Muscle layer of duodenum (tissue), 2 donors: ENCODE data around the gene NDUFA6.
"Not testable (repeated sequence)": the region's sequence is repeated elsewhere in the genome, so short reads cannot be mapped to it uniquely, and the experiment has no call there.

Source experiments
- H3K27ac ChIP-seq: one replicate; pipeline ENCODE4 v1.7.0; 2013; ENCODE audit warnings: mild to moderate bottlenecking, low read length
- H3K27me3 ChIP-seq: one replicate; pipeline ENCODE4 v1.7.0; 2013; ENCODE audit warnings: low read depth, mild to moderate bottlenecking, control low read depth, low read length
- H3K36me3 ChIP-seq, 2 donors: one replicate each; pipeline ENCODE4 v1.7.0; 2013; ENCODE audit warnings: low read length in 2 of 2, control low read depth in 1 of 2, mild to moderate bottlenecking in 1 of 2; ENCODE audit not compliant: insufficient read depth in 2 of 2, control insufficient read depth in 1 of 2
- H3K4me1 ChIP-seq, 2 donors: one replicate each; pipeline ENCODE4 v1.7.0; 2013; ENCODE audit warnings: low read length in 2 of 2, mild to moderate bottlenecking in 2 of 2, control low read depth in 1 of 2, moderate library complexity in 1 of 2; ENCODE audit not compliant: insufficient read depth in 2 of 2, control insufficient read depth in 1 of 2
- H3K4me3 ChIP-seq, 2 donors: one replicate each; pipeline ENCODE4 v1.7.0; 2013; ENCODE audit warnings: low read length in 2 of 2, low read depth in 1 of 2, mild to moderate bottlenecking in 1 of 2
- H3K9me3 ChIP-seq, 2 donors: one replicate each; pipeline ENCODE4 v1.7.0; 2013; ENCODE audit warnings: low read length in 2 of 2, control low read depth in 1 of 2, mild to moderate bottlenecking in 1 of 2; ENCODE audit not compliant: control insufficient read depth in 1 of 2
- donor health status: healthy.

The NDUFA6 gene

DNA sequence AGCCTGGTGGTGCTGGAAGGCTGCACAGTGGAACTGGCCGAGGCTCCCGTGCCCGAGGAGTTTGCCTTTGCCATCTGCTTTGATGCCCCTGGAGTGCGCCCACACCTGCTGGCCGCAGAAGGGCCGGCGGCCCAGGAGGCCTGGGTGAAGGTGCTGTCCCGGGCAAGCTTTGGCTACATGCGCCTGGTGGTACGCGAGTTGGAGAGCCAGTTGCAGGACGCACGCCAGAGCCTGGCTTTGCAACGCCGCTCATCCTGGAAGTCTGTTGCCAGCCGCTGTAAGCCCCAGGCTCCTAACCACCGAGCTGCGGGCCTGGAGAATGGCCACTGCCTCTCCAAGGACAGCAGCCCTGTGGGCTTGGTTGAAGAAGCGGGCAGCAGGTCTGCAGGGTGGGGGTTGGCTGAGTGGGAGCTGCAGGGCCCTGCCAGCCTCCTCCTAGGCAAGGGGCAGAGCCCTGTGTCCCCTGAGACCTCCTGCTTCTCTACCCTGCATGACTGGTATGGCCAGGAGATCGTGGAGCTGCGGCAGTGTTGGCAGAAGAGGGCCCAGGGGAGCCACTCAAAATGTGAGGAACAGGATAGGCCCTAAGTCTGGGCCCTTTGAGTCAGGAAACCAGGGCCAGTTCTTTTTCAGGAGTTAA, 13.0 kb downstream of the NDUFA6 start:
- peaks cover 3 to 30% of the 10 kb centered on the region in 2 donors for H3K36me3 ChIP-seq
- no peaks in the 10 kb centered on the region for H3K27me3 ChIP-seq
- H3K9me3 ChIP-seq = no peaks in the 10 kb centered on the region
- peak overlapping the region; percentile 99 for H3K27ac ChIP-seq
- H3K4me1 ChIP-seq = peaks cover 12 to 33% of the 10 kb centered on the region in 2 donors
- H3K4me3 ChIP-seq = no peak overlapping the region

- H3K4me1 ChIP-seq = peaks cover 12 to 33% of the 10 kb centered on the region in 2 donors
- H3K36me3 ChIP-seq = peaks cover 0 to 23% of the 10 kb centered on the region in 2 donors
- no peaks in the 10 kb centered on the region for H3K9me3 ChIP-seq
- H3K27ac ChIP-seq = no peak overlapping the region
- H3K27me3 ChIP-seq = no peaks in the 10 kb centered on the region
- H3K4me3 ChIP-seq = no peak overlapping the region
Measured at GRCh38 chr22:42076764-42077485, 13.6 kb downstream of the NDUFA6 start.

GRCh38 chr22:42074846-42075676, 15.5 kb downstream of the NDUFA6 start:
- Histone ChIP-seq H3K27me3 (no peaks in the 10 kb centered on the region), H3K27ac (peak overlapping the region; percentile 74), H3K4me3 (peak overlapping the region; percentile 48 to 71), H3K4me1 (peaks cover 13 to 33% of the 10 kb centered on the region in 2 donors), H3K36me3 (peaks cover 0 to 22% of the 10 kb centered on the region in 2 donors), H3K9me3 (no peaks in the 10 kb centered on the region)

- Histone ChIP-seq H3K4me3 (peak within 1 kb of the TSS; percentile 48 to 71), H3K4me1 (peaks cover 18 to 38% of the 10 kb centered on the region in 2 donors)
Measured at GRCh38 chr22:42074132-42074811, 16.3 kb downstream of the NDUFA6 start, which contains the start of gene PHETA2. Gene PHETA2 (plus strand): TSS chr22:42074248. CDS start chr22:42077294, 3,046 bp downstream.

GRCh38 chr22:42073621-42074041, 16.9 kb downstream of the NDUFA6 start:
- Histone ChIP-seq H3K4me1 (peaks cover 13 to 35% of the 10 kb centered on the region in 2 donors), H3K9me3 (no peaks in the 10 kb centered on the region), H3K36me3 (peaks cover 0 to 18% of the 10 kb centered on the region in 2 donors), H3K27ac (no peak overlapping the region), H3K4me3 (peak overlapping the region; percentile 48 to 71), H3K27me3 (no peaks in the 10 kb centered on the region)

More at GRCh38 chr22:42074132-42074811, 16.3 kb downstream of the NDUFA6 start, which contains the start of gene PHETA2:
- Histone ChIP-seq H3K36me3 (peaks cover 0 to 22% of the 10 kb centered on the region in 2 donors), H3K9me3 (no peaks in the 10 kb centered on the region), H3K27ac (peak within 1 kb of the TSS; percentile 74), H3K27me3 (no peaks in the 10 kb centered on the region)

GRCh38 chr22:42072606-42073330, 17.8 kb downstream of the NDUFA6 start:
- Histone ChIP-seq H3K9me3 (no peaks in the 10 kb centered on the region), H3K4me1 (peaks cover 6 to 26% of the 10 kb centered on the region in 2 donors), H3K36me3 (peaks cover 0 to 22% of the 10 kb centered on the region in 2 donors), H3K27ac (no peak overlapping the region), H3K4me3 (no peak overlapping the region), H3K27me3 (no peaks in the 10 kb centered on the region)

DNA sequence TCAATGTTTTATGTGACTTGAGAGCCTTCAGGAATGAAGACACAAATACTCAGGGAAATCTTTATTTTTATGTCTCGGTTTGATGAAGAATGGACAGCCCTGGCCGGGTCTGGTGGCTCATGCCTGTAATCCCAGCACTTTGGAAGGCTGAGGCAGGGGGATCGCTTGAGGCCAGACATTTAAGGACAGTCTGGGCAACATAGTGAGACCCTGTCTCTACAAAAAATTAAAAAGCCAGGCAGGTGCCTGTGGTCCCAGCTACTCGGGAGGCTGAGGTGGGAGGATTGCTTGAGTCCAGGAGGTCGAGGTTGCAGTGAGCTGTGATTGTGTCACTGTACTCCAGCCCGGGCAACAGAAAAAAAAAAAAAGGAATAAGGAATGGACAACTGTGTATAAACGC, 19.1 kb downstream of the NDUFA6 start:
- H3K4me3 ChIP-seq = peak overlapping the region; percentile 72 to 77

DNA sequence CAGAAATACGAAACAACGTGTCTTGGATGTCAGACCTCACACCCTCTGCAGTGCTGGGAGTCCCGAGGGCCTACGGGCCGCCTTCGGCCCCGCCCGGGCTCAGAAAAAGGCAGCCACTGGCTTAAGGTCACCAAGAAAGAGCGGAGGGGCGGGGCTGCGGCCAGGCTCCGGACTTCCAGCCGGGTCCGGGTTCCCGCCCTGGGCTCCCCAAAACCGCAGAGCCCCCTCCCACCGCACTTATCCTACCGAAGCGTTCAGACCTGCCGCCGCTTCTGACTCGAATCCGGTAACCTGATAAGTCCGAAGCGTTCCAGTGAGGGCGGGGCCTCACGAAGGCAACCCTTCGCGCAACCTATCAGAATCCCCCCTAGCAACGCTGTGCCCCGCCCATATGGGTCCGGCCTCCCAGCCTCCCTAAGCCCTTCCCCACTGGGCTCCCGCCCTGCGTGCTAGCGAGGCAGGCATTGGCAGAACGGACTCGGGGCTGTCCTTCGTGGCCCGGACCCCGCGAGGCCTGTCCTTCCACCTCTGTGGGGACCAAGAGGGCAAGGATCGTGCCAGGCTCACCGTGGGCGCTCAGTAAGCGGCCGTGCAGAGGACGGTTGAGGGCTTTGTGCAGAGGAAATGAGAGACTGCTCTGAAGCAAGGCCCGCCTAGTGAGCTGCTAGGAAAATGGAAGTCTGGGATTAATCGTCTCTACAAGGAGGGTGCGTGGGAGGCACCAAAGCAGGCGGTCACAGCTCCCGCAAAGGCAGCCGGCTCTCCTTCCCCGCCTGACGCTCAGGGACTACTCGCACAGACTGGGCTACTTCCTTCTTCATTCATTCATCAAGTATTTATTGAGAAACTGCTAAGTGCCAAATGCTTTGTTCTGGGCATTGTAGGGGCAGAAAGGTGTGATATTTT, 19.8 kb downstream of the NDUFA6 start, which contains the start of gene NAGA:
TSS of gene NAGA (minus strand) at position 296 of the 906 bp plus-strand sequence. CDS start 515 bp downstream, outside the sequence.
- Histone ChIP-seq H3K36me3 (peaks cover 10 to 26% of the 10 kb centered on the region in 2 donors), H3K4me3 (peak within 1 kb of the TSS; percentile 72 to 77), H3K4me1 (peaks cover 6 to 17% of the 10 kb centered on the region in 2 donors), H3K27me3 (no peaks in the 10 kb centered on the region), H3K27ac (peak within 1 kb of the TSS; percentile 86), H3K9me3 (no peaks in the 10 kb centered on the region)

More for the DNA sequence above, 19.1 kb downstream of the NDUFA6 start:
- Histone ChIP-seq H3K36me3 (peaks cover 6 to 22% of the 10 kb centered on the region in 2 donors), H3K4me1 (peaks cover 6 to 17% of the 10 kb centered on the region in 2 donors), H3K27ac (peak overlapping the region; percentile 86)
- H3K9me3 ChIP-seq, H3K27me3 ChIP-seq: not testable (repeated sequence)

DNA sequence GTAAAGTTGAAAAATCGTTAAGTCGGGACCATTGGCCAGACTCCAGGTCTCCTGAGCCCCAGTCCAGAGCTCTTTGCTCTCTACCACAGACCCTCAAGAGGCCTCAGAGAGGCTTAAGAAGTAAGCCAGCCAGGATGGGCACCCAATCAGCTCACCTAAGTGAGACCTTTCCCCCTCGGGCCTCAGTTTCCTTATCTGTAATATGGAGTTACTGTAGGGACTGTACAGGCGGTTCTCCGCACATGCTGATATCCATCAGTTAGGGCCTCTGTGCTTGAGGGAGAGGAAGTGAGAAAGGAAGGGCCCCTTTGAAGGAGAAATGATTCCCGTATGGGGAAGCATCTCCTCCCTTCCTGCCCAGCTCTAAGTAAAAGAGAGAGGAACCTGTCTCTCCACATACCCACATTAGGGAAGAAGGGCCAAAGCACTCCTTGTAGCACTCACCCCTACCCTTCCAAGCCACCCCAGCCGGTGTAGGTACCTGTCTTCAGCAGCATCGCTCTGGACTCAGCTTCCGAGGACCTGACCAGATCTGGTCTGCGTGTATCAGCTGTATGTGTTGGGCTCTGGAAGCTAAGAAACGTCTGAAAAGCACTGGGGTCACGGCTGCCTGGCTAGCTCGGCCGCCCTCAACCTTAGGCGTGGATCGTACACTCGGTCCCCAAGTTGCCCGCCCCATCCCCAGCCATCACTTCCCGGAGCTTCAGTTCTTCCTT, 20.6 kb downstream of the NDUFA6 start:
- H3K27me3 ChIP-seq = no peaks in the 10 kb centered on the region
- peak overlapping the region; percentile 86 for H3K27ac ChIP-seq
- peaks cover 6 to 17% of the 10 kb centered on the region in 2 donors for H3K4me1 ChIP-seq
- no peaks in the 10 kb centered on the region for H3K9me3 ChIP-seq
- peak overlapping the region; percentile 72 to 77 for H3K4me3 ChIP-seq
- H3K36me3 ChIP-seq = peaks cover 17 to 34% of the 10 kb centered on the region in 2 donors
